HL-60 (cell line): ENCODE data around the gene ATP8A2.
A peak's percentile ranks its signal among the peaks of the same experiment; 100 is the strongest.

ENCODE experiments used
- DNase-seq, 2 experiments: peaks; one replicate each; pipeline ENCODE4 v3.0.0-alpha.2; 2010 to 2020; ENCODE audit warnings: low read depth in 1 of 2, low spot score in 1 of 2
- H3K27ac ChIP-seq: fragments of 250-450 bp; sonication (Bioruptor Pico); replicated peaks from 2 replicates; pipeline ENCODE4 v1.5.1; 2020; ENCODE audit warnings: mild to moderate bottlenecking, moderate library complexity
- H3K27me3 ChIP-seq: fragments of 250-450 bp; sonication (Bioruptor Pico); 2 replicates; pipeline ENCODE4 v1.5.1; 2021; ENCODE audit warnings: mild to moderate bottlenecking, moderate library complexity; ENCODE audit not compliant: insufficient read depth, poor library complexity, severe bottlenecking
- H3K4me3 ChIP-seq: replicated peaks from 2 replicates; pipeline ENCODE4 v1.5.1; 2011; ENCODE audit warnings: mild to moderate bottlenecking, control low read depth, low read length; ENCODE audit not compliant: insufficient read depth
- GABPA ChIP-seq: IDR thresholded peaks from 2 replicates; pipeline ENCODE4 v1.6.1; 2012; ENCODE audit warnings: low read depth
- POLR2AphosphoS5 ChIP-seq: IDR thresholded peaks from 2 replicates; pipeline ENCODE4 v1.6.1; 2012; ENCODE audit warnings: low read depth
- SPI1 ChIP-seq: IDR thresholded peaks from 2 replicates; pipeline ENCODE4 v1.6.1; 2012; ENCODE audit warnings: low read depth, mild to moderate bottlenecking, borderline replicate concordance
- TF ChIP-seq, protein P1 (sequence below): IDR thresholded peaks from one replicate; pipeline ENCODE4 v1.5.1; 2011; ENCODE audit warnings: low read length, control low read depth, inconsistent platforms; ENCODE audit not compliant: insufficient read depth
- TF ChIP-seq, protein P2 (sequence below): IDR thresholded peaks from 2 replicates; pipeline ENCODE4 v1.6.1; 2012; ENCODE audit warnings: low read depth; ENCODE audit not compliant: insufficient replicate concordance

Gene ATP8A2

DNA sequence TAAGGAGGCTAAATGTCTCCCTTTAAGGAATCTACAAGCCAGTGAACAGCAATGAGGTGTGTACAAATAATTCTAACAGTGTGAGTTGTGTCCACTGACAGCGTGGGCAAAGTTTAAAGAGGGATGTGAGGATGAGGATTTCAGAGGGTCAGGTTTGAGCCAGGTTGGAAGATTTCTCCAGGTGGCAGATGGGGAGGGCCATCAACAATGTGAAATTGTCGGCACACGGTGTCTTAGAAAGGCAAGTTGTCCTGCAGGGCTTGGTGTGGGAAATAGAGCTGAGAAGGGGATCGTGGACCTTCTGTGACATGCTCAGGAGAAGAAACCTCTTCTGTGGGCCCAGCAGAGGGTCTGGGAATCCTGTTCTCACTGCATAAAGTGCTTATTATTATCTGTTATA, 52.1 kb downstream of the ATP8A2 start:
- Histone ChIP-seq H3K27me3 (no peaks in the 10 kb centered on the region), H3K4me3 (no peak overlapping the region), H3K27ac (no peak overlapping the region)
- TF ChIP-seq, protein P1, sequence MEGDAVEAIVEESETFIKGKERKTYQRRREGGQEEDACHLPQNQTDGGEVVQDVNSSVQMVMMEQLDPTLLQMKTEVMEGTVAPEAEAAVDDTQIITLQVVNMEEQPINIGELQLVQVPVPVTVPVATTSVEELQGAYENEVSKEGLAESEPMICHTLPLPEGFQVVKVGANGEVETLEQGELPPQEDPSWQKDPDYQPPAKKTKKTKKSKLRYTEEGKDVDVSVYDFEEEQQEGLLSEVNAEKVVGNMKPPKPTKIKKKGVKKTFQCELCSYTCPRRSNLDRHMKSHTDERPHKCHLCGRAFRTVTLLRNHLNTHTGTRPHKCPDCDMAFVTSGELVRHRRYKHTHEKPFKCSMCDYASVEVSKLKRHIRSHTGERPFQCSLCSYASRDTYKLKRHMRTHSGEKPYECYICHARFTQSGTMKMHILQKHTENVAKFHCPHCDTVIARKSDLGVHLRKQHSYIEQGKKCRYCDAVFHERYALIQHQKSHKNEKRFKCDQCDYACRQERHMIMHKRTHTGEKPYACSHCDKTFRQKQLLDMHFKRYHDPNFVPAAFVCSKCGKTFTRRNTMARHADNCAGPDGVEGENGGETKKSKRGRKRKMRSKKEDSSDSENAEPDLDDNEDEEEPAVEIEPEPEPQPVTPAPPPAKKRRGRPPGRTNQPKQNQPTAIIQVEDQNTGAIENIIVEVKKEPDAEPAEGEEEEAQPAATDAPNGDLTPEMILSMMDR = no peak
- TF ChIP-seq, protein P2, sequence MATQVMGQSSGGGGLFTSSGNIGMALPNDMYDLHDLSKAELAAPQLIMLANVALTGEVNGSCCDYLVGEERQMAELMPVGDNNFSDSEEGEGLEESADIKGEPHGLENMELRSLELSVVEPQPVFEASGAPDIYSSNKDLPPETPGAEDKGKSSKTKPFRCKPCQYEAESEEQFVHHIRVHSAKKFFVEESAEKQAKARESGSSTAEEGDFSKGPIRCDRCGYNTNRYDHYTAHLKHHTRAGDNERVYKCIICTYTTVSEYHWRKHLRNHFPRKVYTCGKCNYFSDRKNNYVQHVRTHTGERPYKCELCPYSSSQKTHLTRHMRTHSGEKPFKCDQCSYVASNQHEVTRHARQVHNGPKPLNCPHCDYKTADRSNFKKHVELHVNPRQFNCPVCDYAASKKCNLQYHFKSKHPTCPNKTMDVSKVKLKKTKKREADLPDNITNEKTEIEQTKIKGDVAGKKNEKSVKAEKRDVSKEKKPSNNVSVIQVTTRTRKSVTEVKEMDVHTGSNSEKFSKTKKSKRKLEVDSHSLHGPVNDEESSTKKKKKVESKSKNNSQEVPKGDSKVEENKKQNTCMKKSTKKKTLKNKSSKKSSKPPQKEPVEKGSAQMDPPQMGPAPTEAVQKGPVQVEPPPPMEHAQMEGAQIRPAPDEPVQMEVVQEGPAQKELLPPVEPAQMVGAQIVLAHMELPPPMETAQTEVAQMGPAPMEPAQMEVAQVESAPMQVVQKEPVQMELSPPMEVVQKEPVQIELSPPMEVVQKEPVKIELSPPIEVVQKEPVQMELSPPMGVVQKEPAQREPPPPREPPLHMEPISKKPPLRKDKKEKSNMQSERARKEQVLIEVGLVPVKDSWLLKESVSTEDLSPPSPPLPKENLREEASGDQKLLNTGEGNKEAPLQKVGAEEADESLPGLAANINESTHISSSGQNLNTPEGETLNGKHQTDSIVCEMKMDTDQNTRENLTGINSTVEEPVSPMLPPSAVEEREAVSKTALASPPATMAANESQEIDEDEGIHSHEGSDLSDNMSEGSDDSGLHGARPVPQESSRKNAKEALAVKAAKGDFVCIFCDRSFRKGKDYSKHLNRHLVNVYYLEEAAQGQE = no peak
- TF ChIP-seq SPI1 (no peak), GABPA (no peak), POLR2AphosphoS5 (no peak)
- no peak for DNase-seq

DNA sequence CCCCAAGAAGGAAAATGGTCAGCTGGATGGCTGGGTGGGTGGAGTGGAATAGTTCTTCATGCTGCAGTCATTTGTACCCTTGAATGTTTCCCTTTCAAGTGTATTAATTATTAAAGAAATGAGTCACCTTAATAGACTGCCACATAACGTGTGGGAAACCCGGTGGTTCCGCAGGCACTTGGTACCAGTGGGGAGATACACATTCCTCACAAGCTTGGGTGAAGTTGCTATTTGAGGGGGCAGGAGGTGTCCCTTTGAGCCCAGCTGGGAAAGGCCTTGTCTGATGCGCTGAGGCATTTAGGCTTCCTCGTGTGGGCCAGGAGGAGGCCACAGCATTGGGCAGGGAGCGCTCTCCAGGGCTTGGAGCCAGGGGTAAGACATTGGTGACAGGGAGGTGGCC, 57.7 kb downstream of the ATP8A2 start:
- TF ChIP-seq, protein P2 = no peak
- TF ChIP-seq POLR2AphosphoS5 = no peak
- TF ChIP-seq, protein P1 = no peak
- TF ChIP-seq SPI1 = no peak
- TF ChIP-seq GABPA = no peak
- H3K4me3 ChIP-seq = no peak overlapping the region
- no peak for DNase-seq
- H3K27me3 ChIP-seq = no peaks in the 10 kb centered on the region
- no peak overlapping the region for H3K27ac ChIP-seq

DNA sequence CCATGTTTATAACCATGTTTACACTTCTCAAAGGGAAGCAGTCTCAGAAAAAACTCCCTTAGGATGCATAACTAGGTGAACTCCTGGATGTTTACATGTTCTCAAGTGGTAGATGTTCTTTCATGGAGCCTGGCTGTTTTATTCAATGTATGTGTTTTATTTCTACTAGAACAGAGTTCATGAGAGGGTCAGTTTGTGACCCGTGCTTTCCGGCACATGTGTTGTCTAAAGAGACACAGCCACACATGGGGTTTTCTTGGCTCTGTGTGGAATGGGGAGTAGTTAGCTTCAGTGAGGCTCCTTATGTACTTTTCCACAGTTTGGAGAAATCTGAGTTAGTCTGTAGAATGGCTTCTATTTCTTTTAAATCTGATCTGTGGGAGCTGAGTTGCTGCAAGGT, 60.9 kb downstream of the ATP8A2 start:
- no peak overlapping the region for H3K4me3 ChIP-seq
- DNase-seq = no peak
- H3K27ac ChIP-seq = no peak overlapping the region
- no peaks in the 10 kb centered on the region for H3K27me3 ChIP-seq
- TF ChIP-seq GABPA = no peak

DNA sequence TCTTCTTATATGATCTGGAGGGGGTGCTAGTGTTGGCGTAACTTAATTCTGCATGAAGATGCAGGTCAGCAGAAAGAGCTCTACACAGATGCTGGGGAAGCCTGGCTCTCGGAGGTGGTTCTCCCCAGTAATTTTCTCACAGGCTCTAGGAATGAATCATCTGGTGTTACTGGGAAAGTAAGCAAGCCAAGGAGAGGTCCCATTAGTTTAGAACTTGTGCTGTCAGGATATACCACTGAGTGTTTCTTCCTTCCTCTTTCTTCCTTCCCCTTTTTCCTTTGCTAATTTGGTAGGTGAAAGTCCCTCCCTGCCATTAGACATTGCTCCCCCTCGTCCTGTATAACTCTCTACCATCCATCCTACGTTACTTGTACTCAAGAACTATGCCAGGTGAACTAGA, 68.3 kb downstream of the ATP8A2 start:
- peak in 1 of 2 experiments; percentile 25 for DNase-seq
- no peak overlapping the region for H3K27ac ChIP-seq
- TF ChIP-seq, protein P2 = no peak
- peak; percentile 44; the same call in 1 of the 2 replicates for TF ChIP-seq SPI1
- TF ChIP-seq, protein P1 = no peak
- no peak overlapping the region for H3K4me3 ChIP-seq
- H3K27me3 ChIP-seq = peaks cover 5% of the 10 kb centered on the region
